GM19099 (cell line): Measurements from ENCODE around the gene ASAP3.

Source experiments
- POLR2A ChIP-seq: IDR thresholded peaks from 3 replicates; pipeline ENCODE4 v1.6.1; 2011; ENCODE audit warnings: low read depth; ENCODE audit not compliant: insufficient read length; ENCODE audit errors: extremely low read depth

Gene ASAP3

GRCh38 chr1:23483321-23484252 lies at the start of gene ASAP3:
TSS of gene ASAP3 (minus strand) at chr1:23484179. CDS start at chr1:23484133, 46 bp downstream.
- no peak for TF ChIP-seq POLR2A

DNA sequence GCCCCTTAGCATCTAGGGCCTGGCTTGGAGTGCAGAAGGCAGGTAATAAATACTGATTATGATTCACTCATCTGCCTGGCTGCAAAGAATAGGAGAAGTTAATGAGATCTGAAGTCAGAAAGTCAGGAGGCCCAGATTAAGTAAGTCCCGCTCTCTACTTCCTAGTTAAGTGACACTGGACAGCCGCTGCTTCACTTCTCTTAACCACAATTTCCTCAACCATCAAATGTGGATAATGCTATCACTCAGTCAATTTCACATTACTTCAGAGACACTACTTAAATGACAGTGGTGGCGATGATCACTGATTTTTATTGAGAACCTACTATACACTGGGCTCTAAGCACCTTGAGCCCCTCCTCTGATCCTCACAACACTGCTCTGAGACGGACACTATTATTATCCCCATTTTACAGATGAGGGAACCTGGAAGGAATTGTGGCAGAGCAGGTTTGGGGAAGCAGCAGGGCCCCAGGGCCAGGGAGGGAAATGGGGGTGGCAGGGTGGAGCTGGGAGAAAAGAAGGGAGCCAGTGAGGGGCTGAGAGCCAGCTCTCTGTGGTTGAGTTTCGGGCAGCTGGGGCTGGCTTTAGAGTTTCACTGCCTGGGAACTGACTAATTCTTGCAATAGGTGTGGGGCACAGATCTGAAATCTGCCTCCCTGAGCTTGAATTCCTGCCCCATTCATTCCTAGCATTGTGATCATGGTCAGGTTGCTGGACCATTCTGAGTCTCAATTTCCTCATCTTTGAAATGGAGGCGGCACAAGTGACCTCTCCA lies 49.5 kb upstream of the ASAP3 start:
- TF ChIP-seq POLR2A = no peak

- no peak for TF ChIP-seq POLR2A
Measured at GRCh38 chr1:23531562-23532094, 47.6 kb upstream of the ASAP3 start.

DNA sequence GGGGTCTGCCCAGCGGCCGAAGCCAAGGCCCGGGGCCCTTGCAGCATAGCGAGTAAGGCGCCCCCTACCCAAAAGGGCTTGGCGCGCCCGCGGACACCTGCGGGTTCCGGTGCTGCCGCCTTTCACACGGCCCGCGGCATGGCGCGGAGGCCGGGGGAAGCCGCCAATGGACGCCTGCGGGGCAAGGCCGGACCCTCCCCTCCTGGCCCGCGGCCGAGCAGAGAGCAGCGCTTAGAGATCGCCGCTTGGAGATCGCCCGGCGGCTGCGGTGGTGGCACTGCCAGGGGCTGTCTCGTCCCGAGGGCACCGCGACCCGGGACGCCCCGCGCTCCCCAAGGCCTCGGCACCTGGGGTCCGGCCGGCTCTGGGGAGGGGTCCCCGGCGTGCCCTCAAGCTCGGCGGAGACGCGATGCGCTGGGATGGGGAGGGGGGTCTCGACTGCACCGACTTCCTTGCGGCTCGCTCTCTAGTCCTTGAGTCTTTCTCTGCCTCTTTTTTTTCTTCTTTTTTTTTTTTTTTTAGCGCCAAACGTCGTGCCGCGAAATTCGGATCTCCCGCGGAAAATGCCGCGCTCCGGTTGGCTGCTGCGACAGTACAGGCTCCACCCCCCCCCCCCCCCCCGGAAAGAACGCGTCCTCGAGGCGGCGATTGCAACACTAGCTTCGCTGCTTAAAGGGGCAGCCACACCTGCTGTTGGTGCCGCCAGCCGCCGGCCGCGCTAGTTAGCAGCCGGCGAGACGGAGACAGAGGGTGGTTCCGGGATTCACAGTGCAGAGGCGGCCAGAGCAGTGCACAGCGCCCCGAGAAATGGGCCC lies 47.0 kb upstream of the ASAP3 start, which contains the start of gene E2F2:
Gene E2F2 (minus strand): TSS at position 487 of the 815 bp plus-strand sequence. CDS start 440 bp downstream, at position 47.
- peak; percentile 44 for TF ChIP-seq POLR2A

DNA sequence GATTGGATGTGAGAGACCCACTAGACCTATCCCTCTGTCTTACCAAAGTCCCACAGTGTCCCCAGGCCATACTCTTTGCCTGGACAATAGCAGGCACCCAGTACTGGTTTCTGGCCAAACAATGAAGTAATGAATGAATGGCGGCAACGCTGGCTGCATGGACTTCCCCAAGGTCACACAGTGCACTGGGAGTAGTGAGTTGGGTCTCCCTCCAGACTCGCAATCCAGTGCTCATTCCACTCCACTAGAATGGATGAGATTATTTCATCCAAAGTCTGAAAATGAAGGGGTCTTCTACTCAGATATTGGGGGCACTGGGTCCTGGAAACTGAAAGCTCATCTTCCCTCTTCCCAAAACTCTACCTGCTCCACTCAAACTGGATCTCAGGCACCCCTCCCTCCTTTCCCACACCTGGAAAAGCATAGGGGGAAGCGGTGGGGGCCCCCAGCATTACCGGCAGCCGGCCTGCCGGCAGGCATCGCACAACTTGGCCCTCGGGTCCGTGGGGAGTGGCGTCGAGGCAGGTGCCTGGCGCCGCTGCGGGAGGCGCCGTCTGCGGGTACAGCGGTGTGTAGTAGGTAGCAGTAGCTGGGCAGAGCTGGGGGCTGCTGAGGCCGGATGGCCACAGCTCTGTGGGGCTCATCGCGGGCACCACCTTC lies 46.2 kb upstream of the ASAP3 start:
- no peak for TF ChIP-seq POLR2A

GRCh38 chr1:23529146-23530086 lies 45.4 kb upstream of the ASAP3 start:
- no peak for TF ChIP-seq POLR2A

GRCh38 chr1:23528250-23528978 lies 44.4 kb upstream of the ASAP3 start:
- no peak for TF ChIP-seq POLR2A

- no peak for TF ChIP-seq POLR2A
Measured at GRCh38 chr1:23527900-23528249, 43.9 kb upstream of the ASAP3 start.

GRCh38 chr1:23527366-23527765 lies 43.4 kb upstream of the ASAP3 start:
- no peak for TF ChIP-seq POLR2A

DNA sequence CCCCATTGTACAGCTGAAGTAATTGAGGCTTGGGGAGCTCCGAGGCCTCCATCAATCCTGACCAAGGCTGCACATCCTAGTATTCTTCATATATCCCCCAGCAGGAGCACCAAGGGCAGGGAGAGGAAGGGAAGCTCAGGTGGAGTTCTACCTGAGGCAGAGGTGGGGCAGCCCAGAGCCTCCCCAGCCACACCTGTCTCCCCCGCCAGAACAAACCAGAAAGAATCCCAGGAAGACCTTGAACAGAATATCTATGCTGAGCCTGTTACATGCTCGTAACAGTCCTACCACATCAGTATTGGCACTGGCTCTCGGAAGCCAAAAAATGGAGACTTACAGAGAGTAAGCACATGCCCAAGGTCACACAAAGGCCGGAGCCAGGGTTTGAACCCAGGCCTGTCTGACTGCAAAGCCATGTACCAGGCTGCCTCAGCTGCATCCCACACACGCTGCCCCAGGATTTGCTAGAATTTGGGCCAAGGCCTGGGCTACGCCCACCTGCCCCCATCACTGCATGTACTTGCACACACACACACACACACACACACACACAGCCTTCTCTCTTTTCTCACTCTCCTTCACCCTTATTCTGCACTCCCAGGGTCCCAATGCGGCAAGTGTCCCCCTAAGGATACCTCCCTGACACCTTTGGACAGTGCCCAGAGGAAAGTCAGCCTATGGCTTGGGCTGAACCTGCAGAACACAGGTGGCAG lies 42.5 kb upstream of the ASAP3 start:
- TF ChIP-seq POLR2A = no peak

GRCh38 chr1:23525558-23526250 lies 41.7 kb upstream of the ASAP3 start:
- TF ChIP-seq POLR2A = no peak

- TF ChIP-seq POLR2A = no peak
Measured at GRCh38 chr1:23524716-23525401, 40.9 kb upstream of the ASAP3 start.
